Measurements from ENCODE around the gene TBL1X.

TBL1X gene

GRCh38 chrX:9729171-9729885 lies 264.5 kb downstream of the TBL1X start:
- Histone ChIP-seq H3K9ac (ENCODE audit: low read depth, low read length) (no peak overlapping the region), H3K36me3 (ENCODE audit: insufficient read depth, low read length) (no peaks in the 10 kb centered on the region), H3K9me3 (replicated peaks; ENCODE audit: low read length) (peaks cover 18% of the 10 kb centered on the region), H3K27me3 (ENCODE audit: control insufficient read depth, insufficient read depth, low read length) (no peaks in the 10 kb centered on the region), H3K4me1 (ENCODE audit: control insufficient read depth, insufficient read depth, low read length) (no peaks in the 10 kb centered on the region), H3K4me3 (ENCODE audit: low read length) (no peak overlapping the region), H3K4me2 (ENCODE audit: low read length) (no peak overlapping the region)

GRCh38 chrX:9730078-9730477 lies 265.2 kb downstream of the TBL1X start:
- H3K4me3 ChIP-seq (ENCODE audit: low read length) = no peak overlapping the region
- no peaks in the 10 kb centered on the region for H3K36me3 ChIP-seq (ENCODE audit: insufficient read depth, low read length)
- no peaks in the 10 kb centered on the region for H3K27me3 ChIP-seq (ENCODE audit: control insufficient read depth, insufficient read depth, low read length)
- peaks cover 18% of the 10 kb centered on the region for H3K9me3 ChIP-seq (replicated peaks; ENCODE audit: low read length)
- no peak overlapping the region for H3K4me2 ChIP-seq (ENCODE audit: low read length)
- no peaks in the 10 kb centered on the region for H3K4me1 ChIP-seq (ENCODE audit: control insufficient read depth, insufficient read depth, low read length)
- H3K9ac ChIP-seq (ENCODE audit: low read depth, low read length) = no peak overlapping the region

- H3K4me1 ChIP-seq (ENCODE audit: control insufficient read depth, insufficient read depth, low read length) = no peaks in the 10 kb centered on the region
These were observed 265.9 kb downstream of the TBL1X start for GRCh38 chrX:9730752-9731151.

GRCh38 chrX:9737363-9737762 lies 272.5 kb downstream of the TBL1X start:
- H3K36me3 ChIP-seq (ENCODE audit: insufficient read depth, low read length) = no peaks in the 10 kb centered on the region
- no peak overlapping the region for H3K4me3 ChIP-seq (ENCODE audit: low read length)
- no peak overlapping the region for H3K4me2 ChIP-seq (ENCODE audit: low read length)
- peaks cover 3% of the 10 kb centered on the region for H3K27me3 ChIP-seq (ENCODE audit: control insufficient read depth, insufficient read depth, low read length)
- no peak overlapping the region for H3K9ac ChIP-seq (ENCODE audit: low read depth, low read length)
- no peaks in the 10 kb centered on the region for H3K4me1 ChIP-seq (ENCODE audit: control insufficient read depth, insufficient read depth, low read length)
- H3K9me3 ChIP-seq (replicated peaks; ENCODE audit: low read length) = no peaks in the 10 kb centered on the region

More at GRCh38 chrX:9730752-9731151, 265.9 kb downstream of the TBL1X start:
- H3K4me3 ChIP-seq (ENCODE audit: low read length) = no peak overlapping the region
- H3K9me3 ChIP-seq (replicated peaks; ENCODE audit: low read length) = peaks cover 18% of the 10 kb centered on the region
- H3K4me2 ChIP-seq (ENCODE audit: low read length) = no peak overlapping the region
- H3K27me3 ChIP-seq (ENCODE audit: control insufficient read depth, insufficient read depth, low read length) = no peaks in the 10 kb centered on the region
- H3K36me3 ChIP-seq (ENCODE audit: insufficient read depth, low read length) = no peaks in the 10 kb centered on the region
- H3K9ac ChIP-seq (ENCODE audit: low read depth, low read length) = no peak overlapping the region

- Histone ChIP-seq H3K36me3 (ENCODE audit: insufficient read depth, low read length) (no peaks in the 10 kb centered on the region), H3K27me3 (ENCODE audit: control insufficient read depth, insufficient read depth, low read length) (peaks cover 3% of the 10 kb centered on the region), H3K4me1 (ENCODE audit: control insufficient read depth, insufficient read depth, low read length) (no peaks in the 10 kb centered on the region), H3K4me3 (ENCODE audit: low read length) (no peak overlapping the region), H3K9me3 (replicated peaks; ENCODE audit: low read length) (no peaks in the 10 kb centered on the region), H3K9ac (ENCODE audit: low read depth, low read length) (no peak overlapping the region), H3K4me2 (ENCODE audit: low read length) (no peak overlapping the region)
These were observed 273.3 kb downstream of the TBL1X start for GRCh38 chrX:9738151-9738550.

GRCh38 chrX:9739130-9739529 lies 274.3 kb downstream of the TBL1X start:
- Histone ChIP-seq H3K4me1 (ENCODE audit: control insufficient read depth, insufficient read depth, low read length) (no peaks in the 10 kb centered on the region), H3K9ac (ENCODE audit: low read depth, low read length) (no peak overlapping the region), H3K4me3 (ENCODE audit: low read length) (no peak overlapping the region), H3K36me3 (ENCODE audit: insufficient read depth, low read length) (no peaks in the 10 kb centered on the region), H3K9me3 (replicated peaks; ENCODE audit: low read length) (no peaks in the 10 kb centered on the region), H3K27me3 (ENCODE audit: control insufficient read depth, insufficient read depth, low read length) (peaks cover 3% of the 10 kb centered on the region), H3K4me2 (ENCODE audit: low read length) (no peak overlapping the region)

GRCh38 chrX:9745417-9746115 lies 280.7 kb downstream of the TBL1X start:
- Histone ChIP-seq H3K4me1 (ENCODE audit: control insufficient read depth, insufficient read depth, low read length) (peaks cover 13% of the 10 kb centered on the region), H3K9ac (ENCODE audit: low read depth, low read length) (no peak overlapping the region), H3K4me3 (ENCODE audit: low read length) (no peak overlapping the region), H3K4me2 (ENCODE audit: low read length) (no peak overlapping the region), H3K27me3 (ENCODE audit: control insufficient read depth, insufficient read depth, low read length) (no peaks in the 10 kb centered on the region), H3K9me3 (replicated peaks; ENCODE audit: low read length) (no peaks in the 10 kb centered on the region), H3K36me3 (ENCODE audit: insufficient read depth, low read length) (no peaks in the 10 kb centered on the region)

GRCh38 chrX:9746148-9746888 lies 281.5 kb downstream of the TBL1X start:
- Histone ChIP-seq H3K4me2 (ENCODE audit: low read length) (no peak overlapping the region), H3K36me3 (ENCODE audit: insufficient read depth, low read length) (no peaks in the 10 kb centered on the region), H3K9ac (ENCODE audit: low read depth, low read length) (no peak overlapping the region), H3K27me3 (ENCODE audit: control insufficient read depth, insufficient read depth, low read length) (no peaks in the 10 kb centered on the region), H3K4me3 (ENCODE audit: low read length) (no peak overlapping the region), H3K9me3 (replicated peaks; ENCODE audit: low read length) (no peaks in the 10 kb centered on the region), H3K4me1 (ENCODE audit: control insufficient read depth, insufficient read depth, low read length) (peaks cover 13% of the 10 kb centered on the region)

GRCh38 chrX:9747644-9748043 lies 282.8 kb downstream of the TBL1X start:
- no peaks in the 10 kb centered on the region for H3K9me3 ChIP-seq (replicated peaks; ENCODE audit: low read length)
- H3K9ac ChIP-seq (ENCODE audit: low read depth, low read length) = no peak overlapping the region
- no peaks in the 10 kb centered on the region for H3K27me3 ChIP-seq (ENCODE audit: control insufficient read depth, insufficient read depth, low read length)
- H3K36me3 ChIP-seq (ENCODE audit: insufficient read depth, low read length) = no peaks in the 10 kb centered on the region
- H3K4me1 ChIP-seq (ENCODE audit: control insufficient read depth, insufficient read depth, low read length) = peaks cover 13% of the 10 kb centered on the region
- H3K4me2 ChIP-seq (ENCODE audit: low read length) = no peak overlapping the region
- no peak overlapping the region for H3K4me3 ChIP-seq (ENCODE audit: low read length)

GRCh38 chrX:9749146-9749692 lies 284.4 kb downstream of the TBL1X start:
- H3K9me3 ChIP-seq (replicated peaks; ENCODE audit: low read length) = no peaks in the 10 kb centered on the region
- H3K9ac ChIP-seq (ENCODE audit: low read depth, low read length) = no peak overlapping the region
- peaks cover 13% of the 10 kb centered on the region for H3K4me1 ChIP-seq (ENCODE audit: control insufficient read depth, insufficient read depth, low read length)
- H3K36me3 ChIP-seq (ENCODE audit: insufficient read depth, low read length) = no peaks in the 10 kb centered on the region
- no peak overlapping the region for H3K4me3 ChIP-seq (ENCODE audit: low read length)
- H3K4me2 ChIP-seq (ENCODE audit: low read length) = no peak overlapping the region
- no peaks in the 10 kb centered on the region for H3K27me3 ChIP-seq (ENCODE audit: control insufficient read depth, insufficient read depth, low read length)

GRCh38 chrX:9757366-9757765 lies 292.5 kb downstream of the TBL1X start:
- H3K9me3 ChIP-seq (replicated peaks; ENCODE audit: low read length) = no peaks in the 10 kb centered on the region
- H3K36me3 ChIP-seq (ENCODE audit: insufficient read depth, low read length) = no peaks in the 10 kb centered on the region
- no peak overlapping the region for H3K4me3 ChIP-seq (ENCODE audit: low read length)
- H3K9ac ChIP-seq (ENCODE audit: low read depth, low read length) = no peak overlapping the region
- H3K4me2 ChIP-seq (ENCODE audit: low read length) = no peak overlapping the region
- H3K27me3 ChIP-seq (ENCODE audit: control insufficient read depth, insufficient read depth, low read length) = no peaks in the 10 kb centered on the region
- H3K4me1 ChIP-seq (ENCODE audit: control insufficient read depth, insufficient read depth, low read length) = no peaks in the 10 kb centered on the region

All from skeletal muscle satellite cell (primary cell).